GM21515 (cell line): Measurements from ENCODE around the gene TMEM179.
"Not testable (repeated sequence)": the region's sequence is repeated elsewhere in the genome, so short reads cannot be mapped to it uniquely, and the experiment has no call there.

Experiments
- ATAC-seq: cut with Tn5 transposase; IDR thresholded peaks from one replicate; pipeline ENCODE4 v1.9.1; 2021; ENCODE audit not compliant: unreplicated experiment

Gene TMEM179

GRCh38 chr14:104588066-104588857 is 16.3 kb downstream of the TMEM179 start:
- no peak for ATAC-seq

- ATAC-seq = no peak
These were observed 16.9 kb downstream of the TMEM179 start for GRCh38 chr14:104587641-104588040.

- ATAC-seq = no peak
These were observed 17.5 kb downstream of the TMEM179 start for GRCh38 chr14:104586832-104587620.

DNA sequence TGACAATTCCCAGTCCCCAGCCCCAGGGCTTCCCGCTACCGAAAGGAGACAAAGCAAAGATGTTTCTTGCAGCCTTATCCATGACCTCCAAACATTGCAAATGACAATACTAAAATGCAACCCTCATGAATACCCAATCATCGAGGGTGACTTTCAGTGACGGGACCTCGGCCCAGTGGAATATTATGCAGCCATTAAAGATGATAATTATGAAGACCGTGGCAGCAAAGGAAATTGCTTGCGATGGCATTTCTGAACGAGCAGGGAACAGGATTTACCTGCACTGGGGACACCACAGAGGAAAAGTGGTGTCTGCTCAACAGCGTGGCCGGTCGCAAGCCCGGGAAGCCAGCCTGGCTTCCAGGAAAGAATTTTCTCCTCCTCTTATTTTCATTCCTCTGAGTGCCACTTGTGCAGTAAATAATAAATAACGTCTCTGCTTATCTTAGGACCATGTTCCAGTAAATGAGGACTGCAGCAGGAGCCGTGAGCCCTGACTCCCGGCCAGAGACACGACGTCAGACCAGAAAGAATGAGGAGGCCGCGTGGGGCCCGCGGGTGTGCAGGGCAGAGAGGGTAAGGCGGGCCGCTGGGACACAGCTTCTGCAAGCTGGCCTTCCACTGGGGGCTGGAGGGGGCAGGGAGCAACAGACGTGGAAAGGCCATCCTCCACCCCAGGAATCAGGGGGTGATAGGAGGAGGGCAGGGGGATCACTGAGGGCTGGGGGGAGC is 18.4 kb downstream of the TMEM179 start:
- ATAC-seq = no peak

DNA sequence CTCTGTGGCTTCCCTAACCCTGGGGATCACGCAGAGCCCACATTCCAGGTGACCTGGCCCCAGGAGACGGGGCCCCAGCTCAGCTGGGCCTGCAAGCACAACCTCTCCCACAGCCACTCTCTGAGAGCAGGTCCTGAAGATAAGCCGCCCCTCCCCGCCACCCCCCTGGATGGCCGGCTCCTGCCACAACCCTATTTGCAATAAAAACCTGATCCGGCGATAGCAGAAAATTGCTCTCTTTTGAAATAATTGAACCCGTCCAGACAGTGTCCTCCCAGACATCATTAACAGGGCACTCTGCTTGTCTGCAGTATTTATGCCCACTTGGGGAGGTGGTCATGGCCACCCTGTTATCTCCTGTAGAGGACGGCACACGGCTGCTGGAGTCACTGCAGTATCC is 20.0 kb downstream of the TMEM179 start:
- ATAC-seq = no peak

- no peak for ATAC-seq
These were observed 20.9 kb downstream of the TMEM179 start for GRCh38 chr14:104583424-104584306.

- no peak for ATAC-seq
These were observed 21.9 kb downstream of the TMEM179 start for GRCh38 chr14:104582662-104583061.

GRCh38 chr14:104582005-104582404 is 22.6 kb downstream of the TMEM179 start:
- ATAC-seq = no peak

DNA sequence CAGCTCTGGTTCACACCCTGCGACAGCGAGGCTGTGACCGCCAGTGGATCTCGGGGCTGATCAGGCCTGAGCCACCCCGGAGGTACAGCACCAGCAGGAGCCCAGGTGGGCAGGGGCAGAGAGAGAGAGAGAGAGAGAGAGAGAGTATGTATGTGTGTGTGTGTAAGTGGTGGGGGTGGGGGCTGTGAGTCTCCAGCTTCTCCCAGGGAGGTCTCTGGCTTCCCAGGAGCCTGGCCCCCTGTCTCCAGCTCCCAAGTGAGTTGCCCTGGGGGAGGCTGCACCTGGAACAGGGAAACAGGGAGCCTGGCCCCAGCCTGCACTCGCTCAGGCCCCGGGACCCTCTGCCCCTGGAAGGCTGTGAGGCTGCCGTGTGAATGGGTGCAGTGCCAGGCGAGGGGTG is 23.1 kb downstream of the TMEM179 start:
- no peak for ATAC-seq

- no peak for ATAC-seq
These were observed 23.6 kb downstream of the TMEM179 start for GRCh38 chr14:104580961-104581360.

DNA sequence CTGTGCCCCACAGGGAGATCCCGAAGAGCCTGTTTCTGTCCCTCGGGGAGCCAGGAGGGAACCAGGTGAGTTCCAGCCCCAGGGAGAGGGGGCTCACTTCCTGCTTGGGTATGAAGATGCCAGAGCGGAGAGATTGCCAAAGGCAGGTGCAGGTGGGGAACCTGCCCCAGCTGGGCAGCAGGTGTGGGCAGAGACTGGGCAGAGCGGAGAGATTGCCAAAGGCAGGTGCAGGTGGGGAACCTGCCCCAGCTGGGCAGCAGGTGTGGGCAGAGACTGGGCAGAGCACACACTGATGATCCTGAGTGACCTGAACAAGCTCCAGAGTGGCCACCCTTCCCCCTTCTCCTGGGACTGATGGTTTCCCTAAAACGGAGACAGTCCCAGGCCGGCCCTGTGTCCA is 24.6 kb downstream of the TMEM179 start:
- ATAC-seq = not testable (repeated sequence)

- ATAC-seq = no peak
These were observed 25.1 kb downstream of the TMEM179 start, which contains the start of gene C14orf180 for GRCh38 chr14:104579507-104579906. TSS of gene C14orf180 (plus strand) at chr14:104579764. CDS start at chr14:104586431, 6,667 bp downstream.

GRCh38 chr14:104578321-104578720 is 26.3 kb downstream of the TMEM179 start:
- no peak for ATAC-seq

DNA sequence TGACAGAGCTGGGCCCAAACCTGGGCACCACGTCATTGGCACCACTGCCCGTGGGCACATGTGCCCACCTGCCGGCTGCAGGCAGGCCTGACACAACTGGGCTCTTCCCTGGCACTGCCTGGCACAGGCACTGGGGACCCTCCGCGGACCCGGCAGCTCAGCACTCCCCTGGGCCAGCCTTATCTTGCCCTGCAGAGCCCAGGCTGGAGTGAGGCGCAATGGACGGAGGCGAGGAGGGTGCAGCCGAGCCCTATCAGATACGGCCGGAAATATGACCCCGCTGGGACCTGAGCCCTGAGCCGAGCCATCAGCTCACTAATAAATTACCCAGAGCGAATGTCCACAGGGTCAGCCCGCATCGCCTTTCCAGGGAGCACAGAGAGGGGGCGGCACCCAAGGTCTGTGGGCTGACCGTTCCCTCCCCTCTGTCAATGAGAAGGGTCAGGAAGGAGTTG is 26.7 kb downstream of the TMEM179 start:
- ATAC-seq = no peak

DNA sequence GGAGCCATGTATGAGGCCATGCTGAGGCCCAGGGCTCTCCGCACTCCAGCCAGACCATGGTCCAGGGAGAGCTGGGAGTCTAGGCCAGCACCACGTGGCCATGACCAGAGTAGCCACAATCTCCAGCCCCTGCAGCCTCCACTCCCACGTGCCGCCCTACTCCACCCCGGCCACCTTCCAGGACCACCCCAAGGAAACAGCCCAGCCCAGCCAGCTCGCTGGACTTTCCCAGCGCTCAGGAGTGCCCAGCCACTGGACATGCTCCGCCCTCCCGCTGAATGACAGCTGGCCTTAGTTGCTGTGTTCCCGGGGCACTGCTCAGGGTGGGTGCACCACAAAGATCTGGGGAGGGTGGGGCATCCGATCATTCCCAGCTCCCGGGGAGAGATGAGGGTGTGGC is 27.1 kb downstream of the TMEM179 start:
- ATAC-seq = no peak

- no peak for ATAC-seq
These were observed 27.6 kb downstream of the TMEM179 start for GRCh38 chr14:104576970-104577332.

DNA sequence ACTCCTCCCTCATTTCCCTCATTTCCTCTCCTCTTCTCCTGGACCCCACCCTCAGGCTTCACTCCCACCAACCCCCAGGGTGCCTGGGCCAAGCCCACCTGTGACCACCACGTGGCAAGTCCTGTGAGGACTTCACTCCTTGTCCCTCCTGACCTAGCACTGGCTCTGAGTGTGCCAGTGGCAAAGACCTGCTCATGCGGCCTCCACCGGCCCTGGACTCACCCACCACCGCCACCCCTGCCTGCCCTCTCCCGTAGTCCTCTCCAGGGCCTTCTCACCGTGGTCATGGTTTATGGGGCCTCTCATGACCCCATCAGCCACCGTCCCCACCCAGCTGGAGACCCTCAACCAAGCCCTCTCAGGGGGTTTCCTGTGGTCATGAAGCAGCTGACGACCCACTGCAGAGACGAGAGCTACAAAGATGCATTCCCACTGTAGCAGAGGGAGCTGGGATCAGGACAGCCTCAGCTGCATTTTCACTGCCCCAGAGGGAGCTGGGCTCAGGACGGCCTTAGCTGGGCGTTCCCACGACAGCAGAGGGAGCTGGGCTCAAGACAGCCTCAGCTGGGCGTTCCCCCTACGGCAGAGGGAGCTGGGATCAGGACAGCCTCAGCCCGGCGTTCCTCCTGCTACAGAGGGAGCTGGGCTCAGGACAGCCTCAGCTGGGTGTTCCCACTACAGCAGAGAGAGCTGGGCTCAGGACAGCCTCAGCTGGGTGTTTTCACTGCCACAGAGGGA is 28.2 kb downstream of the TMEM179 start:
- no peak for ATAC-seq

DNA sequence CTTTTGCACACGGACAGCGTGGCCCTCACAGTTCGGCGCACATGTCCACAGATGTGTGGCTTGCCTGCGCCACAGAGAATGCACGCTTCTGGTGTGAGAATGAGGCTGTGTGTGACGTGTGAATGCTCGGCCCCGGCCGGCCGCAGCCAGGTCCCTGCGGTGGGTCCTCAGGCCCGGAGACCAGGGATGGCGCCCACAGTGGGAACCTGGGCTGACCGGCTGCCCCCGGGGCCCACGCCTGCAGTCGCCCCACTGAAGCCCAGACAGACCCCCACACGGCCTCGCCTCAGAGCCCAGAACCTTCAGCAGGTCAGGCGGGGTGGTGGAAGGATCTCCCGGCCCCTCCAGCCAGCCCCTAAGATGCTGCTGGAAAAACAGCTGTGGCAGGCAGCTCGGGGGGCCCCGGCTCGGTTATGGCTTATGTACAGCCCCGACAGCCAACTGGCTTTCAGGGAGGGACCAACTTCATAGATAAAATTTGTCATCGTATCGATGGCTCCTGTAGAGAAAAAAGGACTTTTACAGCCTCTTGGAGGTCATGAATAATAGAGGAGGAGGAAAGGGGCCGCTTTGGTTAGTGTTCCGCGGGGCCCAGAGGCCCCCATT is 29.5 kb downstream of the TMEM179 start:
- ATAC-seq = no peak

DNA sequence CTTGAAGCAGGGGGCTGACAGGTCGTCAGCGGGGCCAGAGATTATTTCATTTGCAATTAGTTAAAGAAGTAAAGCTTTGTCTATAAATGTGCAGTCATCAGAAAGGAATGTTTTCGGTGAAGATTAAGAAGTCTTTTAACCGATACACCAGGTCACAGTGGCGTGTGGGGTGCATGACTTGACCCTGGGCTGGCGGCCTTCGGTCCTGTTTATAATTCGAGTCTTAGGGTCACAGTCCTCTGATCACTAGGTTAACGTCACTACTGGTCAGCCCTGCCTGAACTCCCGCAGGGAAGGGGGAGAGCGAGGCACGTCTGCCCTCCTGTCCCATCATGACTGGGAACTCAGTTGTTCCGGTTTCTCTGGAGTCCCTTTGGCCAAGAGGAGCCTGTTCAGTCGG is 30.0 kb downstream of the TMEM179 start:
- no peak for ATAC-seq
